Sigmoid colon (tissue), 4 donors: Measurements from ENCODE around the gene TFCP2.

Experiments
- EP300 ChIP-seq, 4 donors: sonication (generic); formaldehyde crosslinking; IDR thresholded peaks; one replicate each; pipeline ENCODE4 v1.6.1; 2017; ENCODE audit warnings: antibody characterized with exemption in 4 of 4
- POLR2A ChIP-seq, 2 donors: fragments of 450-650 bp; IDR thresholded peaks; one replicate each; pipeline ENCODE4 v1.6.1; 2016; ENCODE audit warnings: antibody characterized with exemption in 2 of 2, mild to moderate bottlenecking in 2 of 2, moderate library complexity in 2 of 2
- POLR2AphosphoS5 ChIP-seq, 4 donors: sonication (generic); formaldehyde crosslinking; IDR thresholded peaks; one replicate each; pipeline ENCODE4 v1.6.1; 2017; ENCODE audit warnings: antibody characterized with exemption in 4 of 4
- TF ChIP-seq, protein P1 (sequence below), 4 experiments: fragments of 450-650 bp in 3 of 4; fragments of 200-600 bp in 1 of 4; IDR thresholded peaks; one replicate each; pipeline ENCODE4 v1.5.1; 2016 to 2019; ENCODE audit warnings: antibody characterized with exemption in 4 of 4, mild to moderate bottlenecking in 3 of 4, moderate library complexity in 2 of 4

DNA sequence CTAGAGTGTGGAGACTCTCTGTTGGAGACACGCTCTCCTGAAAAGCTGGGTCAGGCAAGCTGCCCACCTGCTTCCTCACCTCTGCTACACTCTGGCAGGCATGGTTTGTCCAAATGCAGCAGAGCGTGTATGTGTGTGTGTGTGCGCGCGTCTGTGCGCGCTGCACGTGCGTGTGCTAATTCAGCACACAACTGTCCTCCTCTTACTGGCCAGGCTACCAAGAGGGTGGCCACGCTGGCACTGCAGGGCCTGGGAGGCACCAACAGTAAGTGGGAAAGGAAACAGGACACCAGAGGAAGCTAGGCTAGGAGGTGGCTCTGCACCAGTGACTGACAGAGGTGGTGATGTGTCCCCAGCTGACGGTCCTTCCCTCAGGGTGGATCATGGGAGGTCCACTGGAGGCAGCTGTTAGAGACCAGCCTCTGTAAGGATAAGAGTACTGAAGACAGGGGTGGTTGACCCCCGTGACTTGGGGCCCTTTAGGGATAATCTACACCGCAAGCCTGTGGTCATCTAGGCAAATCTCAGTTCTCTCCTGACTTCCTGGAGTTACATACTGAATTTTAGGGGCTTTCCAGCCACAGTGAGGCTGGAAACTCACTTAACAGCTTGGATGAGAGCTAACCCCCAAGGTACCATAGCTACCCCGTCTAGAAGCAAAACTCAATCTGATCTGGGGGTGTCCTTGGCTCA lies 15.6 kb upstream of the TFCP2 start:
- TF ChIP-seq, protein P1, sequence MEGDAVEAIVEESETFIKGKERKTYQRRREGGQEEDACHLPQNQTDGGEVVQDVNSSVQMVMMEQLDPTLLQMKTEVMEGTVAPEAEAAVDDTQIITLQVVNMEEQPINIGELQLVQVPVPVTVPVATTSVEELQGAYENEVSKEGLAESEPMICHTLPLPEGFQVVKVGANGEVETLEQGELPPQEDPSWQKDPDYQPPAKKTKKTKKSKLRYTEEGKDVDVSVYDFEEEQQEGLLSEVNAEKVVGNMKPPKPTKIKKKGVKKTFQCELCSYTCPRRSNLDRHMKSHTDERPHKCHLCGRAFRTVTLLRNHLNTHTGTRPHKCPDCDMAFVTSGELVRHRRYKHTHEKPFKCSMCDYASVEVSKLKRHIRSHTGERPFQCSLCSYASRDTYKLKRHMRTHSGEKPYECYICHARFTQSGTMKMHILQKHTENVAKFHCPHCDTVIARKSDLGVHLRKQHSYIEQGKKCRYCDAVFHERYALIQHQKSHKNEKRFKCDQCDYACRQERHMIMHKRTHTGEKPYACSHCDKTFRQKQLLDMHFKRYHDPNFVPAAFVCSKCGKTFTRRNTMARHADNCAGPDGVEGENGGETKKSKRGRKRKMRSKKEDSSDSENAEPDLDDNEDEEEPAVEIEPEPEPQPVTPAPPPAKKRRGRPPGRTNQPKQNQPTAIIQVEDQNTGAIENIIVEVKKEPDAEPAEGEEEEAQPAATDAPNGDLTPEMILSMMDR (IDR thresholded peaks at IDR 0.05) = no peak
- TF ChIP-seq POLR2A (IDR thresholded peaks at IDR 0.05) = no peak
- TF ChIP-seq EP300 (IDR thresholded peaks at IDR 0.05) = no peak
- no peak for TF ChIP-seq POLR2AphosphoS5 (IDR thresholded peaks at IDR 0.05)
